Stimulated activated CD8-positive, alpha-beta memory T cell treated with anti-CD3 and anti-CD28 coated beads, Interleukin-2, amount 100 ng/mL, for 1 hour (primary cell): ENCODE measurements around the gene GALT.

Experiments
- DNase-seq, 2 donors: peaks; one replicate each; pipeline ENCODE4 v3.0.0-alpha.2; 2020; ENCODE audit warnings: low read depth in 2 of 2

GALT gene

GRCh38 chr9:34684145-34684544, 37.7 kb downstream of the GALT start:
- no peak for DNase-seq

GRCh38 chr9:34684816-34685215, 38.3 kb downstream of the GALT start:
- DNase-seq: no peak

DNA sequence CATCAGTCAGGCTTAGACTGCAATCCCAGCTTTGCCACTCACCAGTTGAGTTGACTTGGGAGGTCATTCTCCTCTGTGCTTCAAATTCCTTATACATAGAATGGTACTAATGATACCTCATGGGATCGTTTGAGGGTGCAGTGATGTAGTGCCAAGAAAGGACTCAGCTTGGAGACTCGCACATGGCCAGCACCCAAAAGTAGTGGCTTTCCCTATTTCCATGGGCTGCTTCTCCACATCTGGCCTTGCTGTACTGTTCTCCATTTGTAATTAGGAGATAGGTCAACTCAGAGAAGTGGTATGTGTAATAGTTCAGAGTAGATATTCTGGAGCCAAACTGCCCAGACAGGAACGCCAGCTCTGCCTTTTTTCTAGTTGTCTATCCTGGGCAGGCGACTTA, 39.1 kb downstream of the GALT start:
- DNase-seq: no peak

GRCh38 chr9:34686231-34686630, 39.8 kb downstream of the GALT start:
- DNase-seq: no peak

GRCh38 chr9:34686732-34687131, 40.3 kb downstream of the GALT start:
- no peak for DNase-seq

- no peak for DNase-seq
These were observed 41.0 kb downstream of the GALT start for GRCh38 chr9:34687276-34688030.

DNA sequence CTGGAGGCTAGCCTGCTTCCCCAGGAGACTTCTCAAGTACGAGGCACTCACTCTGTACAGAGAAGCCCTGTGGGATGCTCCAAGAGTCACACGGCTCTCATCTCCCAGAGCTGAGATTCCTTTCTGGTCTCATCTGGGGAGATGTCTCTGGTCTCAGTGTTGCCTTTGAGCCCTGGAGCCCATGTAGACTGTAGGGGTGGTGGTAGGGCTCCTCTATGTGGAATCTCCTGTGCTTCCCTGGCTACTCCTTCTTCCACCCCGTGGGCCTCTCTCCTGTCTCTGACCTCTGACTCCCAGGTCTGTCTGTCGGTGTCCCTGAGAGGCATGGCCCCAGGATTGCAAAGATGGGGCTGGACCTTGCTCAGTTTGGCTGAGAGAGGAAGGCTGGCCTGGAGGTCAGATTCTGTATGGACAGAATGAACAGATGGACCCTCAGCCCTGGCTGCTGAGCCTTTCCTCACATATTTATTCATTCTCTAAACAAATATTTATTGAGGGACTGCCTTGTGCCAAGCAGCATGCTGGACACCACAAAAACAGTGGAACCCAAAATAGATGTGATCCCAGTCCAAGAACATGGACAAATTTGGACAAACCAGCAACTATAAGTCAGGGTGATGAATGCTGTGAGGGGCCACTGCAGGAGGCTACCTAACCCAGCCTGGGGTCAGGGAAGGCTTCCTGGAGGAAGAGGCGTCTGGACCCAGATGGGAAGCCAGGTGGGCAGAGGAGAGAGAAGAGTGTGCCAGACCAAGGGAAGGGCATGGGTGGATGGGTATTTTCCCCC, 42.0 kb downstream of the GALT start:
- no peak for DNase-seq

GRCh38 chr9:34689116-34689470, 42.6 kb downstream of the GALT start:
- DNase-seq: no peak

- DNase-seq: no peak
These were observed 43.0 kb downstream of the GALT start for GRCh38 chr9:34689512-34689911.

GRCh38 chr9:34690983-34691935, 44.8 kb downstream of the GALT start, which contains the start of gene CCL19:
Gene CCL19, minus strand, starts transcription at chr9:34691276. Its CDS starts 137 bp downstream, at chr9:34691139.
- no peak for DNase-seq

DNA sequence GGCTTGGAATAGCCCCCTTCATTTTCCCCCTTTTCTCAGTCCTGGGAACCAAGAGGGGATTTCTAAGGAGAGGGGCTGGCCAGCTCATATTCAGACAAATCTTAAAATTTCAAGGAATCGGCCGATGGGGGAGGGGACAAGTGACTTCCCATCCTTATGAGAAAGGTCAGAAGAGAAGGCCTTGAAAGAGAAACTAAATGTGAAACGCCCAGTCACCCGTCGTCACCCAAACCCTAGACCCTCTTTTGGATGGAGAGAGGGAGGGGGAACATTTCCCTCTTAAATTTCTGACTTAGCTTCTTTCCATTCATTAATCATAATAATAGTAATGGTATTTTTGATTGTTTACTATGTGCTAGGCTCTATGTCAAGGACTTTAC, 45.5 kb downstream of the GALT start:
- DNase-seq: no peak

DNA sequence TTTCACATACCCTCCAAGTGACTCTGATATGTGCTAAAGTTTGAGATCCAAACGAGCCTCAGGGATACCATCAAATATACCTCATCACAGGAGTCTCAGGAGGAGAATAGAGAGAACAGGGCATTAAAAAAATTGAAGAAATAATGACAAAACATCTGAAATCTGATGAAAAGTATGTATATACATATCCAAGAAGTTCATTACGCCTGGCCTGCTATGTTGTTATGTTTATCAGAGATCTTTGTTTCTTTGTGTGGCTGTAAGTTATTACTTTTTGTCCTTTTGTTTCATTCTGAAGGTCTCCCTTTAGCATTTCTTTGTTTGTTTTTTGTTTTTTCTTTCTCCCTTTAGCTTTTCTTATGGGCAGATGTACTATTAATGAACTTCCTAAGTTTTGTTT, 47.1 kb downstream of the GALT start:
- no peak for DNase-seq

DNA sequence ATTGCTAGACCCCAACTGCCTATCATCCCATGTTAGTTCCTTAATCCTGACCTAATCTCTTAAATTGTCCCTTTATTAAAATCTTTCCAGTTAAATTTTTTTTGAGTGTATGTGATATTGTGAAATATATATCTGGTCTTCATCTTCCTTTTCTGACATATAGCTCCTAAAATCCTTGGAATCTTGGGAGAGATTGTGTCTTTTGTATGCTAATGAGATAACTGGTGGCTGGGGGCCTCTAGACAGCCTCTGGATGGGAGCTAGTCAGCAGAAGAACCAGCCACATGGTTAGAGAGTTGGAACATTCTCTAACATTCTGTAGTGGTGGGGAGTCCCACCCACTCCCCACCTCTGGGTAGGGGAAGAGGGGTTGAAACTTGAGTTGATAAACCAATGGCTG, 48.3 kb downstream of the GALT start:
- no peak for DNase-seq
